ENCODE data around the gene FAM47A. TPM values are rescaled to one million over a fixed set of nuclear protein-coding genes. Genes with fewer than 3 reads are reported as not detected.

Gene FAM47A
- polyA plus RNA-seq = not detected in 2 replicates

DNA sequence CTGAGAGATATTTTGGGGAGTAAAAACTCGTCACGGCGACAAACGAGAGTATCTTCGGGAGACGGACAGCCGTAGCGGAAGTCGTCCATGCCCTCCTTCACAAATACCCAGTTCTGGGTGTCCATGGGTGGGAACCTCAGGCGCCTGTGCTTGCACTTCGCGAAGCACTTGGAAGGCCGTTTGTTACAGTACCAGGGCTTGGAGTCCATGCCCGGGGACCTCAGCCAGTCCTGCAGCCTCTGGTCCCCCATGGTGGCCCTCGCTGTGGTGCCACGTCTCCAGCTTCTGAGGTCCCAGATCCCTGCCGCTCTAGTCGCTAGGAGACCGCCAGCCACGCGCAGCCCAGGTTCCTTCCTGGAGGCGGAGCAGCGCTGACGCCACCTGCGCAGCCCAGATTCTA, at the start of gene FAM47A:
FAM47A (minus strand) TSS at position 287 of the 400 bp plus-strand sequence; CDS start at position 251, 36 bp downstream.

All from Purkinje cell (primary cell).